Ectodermal cell (in vitro differentiated cells): ENCODE data around the gene ZNF436.
"Not testable (repeated sequence)": the region's sequence is repeated elsewhere in the genome, so short reads cannot be mapped to it uniquely, and the experiment has no call there.

Experiments
- H3K27ac ChIP-seq: 2 replicates; pipeline ENCODE4 v1.7.0; 2013; ENCODE audit warnings: mild to moderate bottlenecking, low read depth, low read length; ENCODE audit not compliant: insufficient read depth, poor library complexity, severe bottlenecking
- H3K27me3 ChIP-seq: 2 replicates; pipeline ENCODE4 v1.7.0; 2013; ENCODE audit warnings: mild to moderate bottlenecking, low read length; ENCODE audit not compliant: insufficient read depth, control insufficient read depth, poor library complexity, severe bottlenecking
- H3K36me3 ChIP-seq: one replicate; pipeline ENCODE4 v1.7.0; 2013; ENCODE audit warnings: low read length; ENCODE audit not compliant: control insufficient read depth, insufficient read depth
- H3K4me1 ChIP-seq: one replicate; pipeline ENCODE4 v1.7.0; 2013; ENCODE audit warnings: low read length; ENCODE audit not compliant: control insufficient read depth, insufficient read depth
- H3K4me3 ChIP-seq: 2 replicates; pipeline ENCODE4 v1.7.0; 2013; ENCODE audit warnings: low read depth, low read length, control low read depth; ENCODE audit not compliant: insufficient read depth
- H3K9me3 ChIP-seq: 2 replicates; pipeline ENCODE4 v1.7.0; 2013; ENCODE audit warnings: mild to moderate bottlenecking, low read length, moderate library complexity; ENCODE audit not compliant: control insufficient read depth
- WGBS, 2 experiments: methylation state at CpG; one replicate each; pipeline ENCODE4 v1.1.7; 2013; ENCODE audit warnings: missing lambda C conversion rate in 2 of 2; 5-methylcytosine and 5-hydroxymethylcytosine counted together

ZNF436 gene

DNA sequence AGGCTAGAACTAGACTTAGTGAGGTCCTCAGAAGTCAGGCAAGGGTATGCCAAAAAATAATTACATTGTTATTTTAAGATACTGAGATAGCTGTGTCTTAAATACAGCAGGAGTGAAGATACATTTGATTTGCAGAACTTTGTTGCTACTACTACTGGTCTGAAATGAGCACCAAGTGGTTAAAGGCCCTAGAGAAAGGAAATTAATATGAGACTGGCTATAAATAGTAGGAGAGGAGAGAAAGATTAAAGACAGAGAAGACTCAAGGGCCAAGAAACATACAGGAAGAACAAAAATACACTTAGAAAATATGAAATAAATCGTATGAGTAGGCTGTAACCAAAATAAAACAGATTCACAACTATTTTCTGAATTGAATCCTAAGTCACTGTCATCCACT lies 46.9 kb downstream of the ZNF436 start:
- WGBS, 2 experiments = 92 to 100% methylated on average over 1 of the region's 1 CpG
- H3K36me3 ChIP-seq = peaks cover 48% of the 10 kb centered on the region

DNA sequence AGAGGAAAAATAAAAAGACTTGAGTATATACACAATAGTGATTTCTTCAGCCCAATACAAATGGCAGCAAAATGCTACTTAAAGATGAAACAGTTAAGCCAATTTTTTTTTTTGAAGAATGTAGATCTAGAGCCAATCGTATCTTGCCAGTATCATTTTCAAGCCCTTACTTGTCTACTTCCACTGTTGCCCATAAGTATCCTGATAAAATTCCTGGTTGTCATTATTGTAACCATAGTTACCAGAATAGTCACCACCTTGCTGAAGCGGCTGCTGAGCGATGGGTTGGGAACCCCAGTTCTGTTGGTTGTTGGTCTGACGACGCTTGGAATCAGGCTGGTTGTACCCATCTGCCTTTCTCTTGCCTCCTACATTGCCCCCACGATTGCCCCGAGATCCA lies 59.4 kb downstream of the ZNF436 start:
- H3K9me3 ChIP-seq, H3K27me3 ChIP-seq, H3K4me3 ChIP-seq, H3K4me1 ChIP-seq, H3K27ac ChIP-seq: not testable (repeated sequence)
- peaks cover 42% of the 10 kb centered on the region for H3K36me3 ChIP-seq
- 95% methylated on average over 7 of the region's 7 CpGs for WGBS, 2 experiments

More for the DNA sequence above, 46.9 kb downstream of the ZNF436 start:
- Histone ChIP-seq H3K4me1 (no peaks in the 10 kb centered on the region), H3K4me3 (no peak overlapping the region), H3K9me3 (no peaks in the 10 kb centered on the region), H3K27me3 (no peaks in the 10 kb centered on the region), H3K27ac (no peak overlapping the region)
